DOHH2 (cell line): ENCODE data around the gene LRP11.

ENCODE experiments used
- CTCF ChIP-seq: fragments of 200-600 bp; sonication (generic); IDR thresholded peaks from one replicate; pipeline ENCODE4 v1.5.1; 2014; ENCODE audit warnings: antibody characterized with exemption, mild to moderate bottlenecking, low read depth, low read length; ENCODE audit not compliant: poor library complexity, severe bottlenecking
- EZH2phosphoT487 ChIP-seq: fragments of 200-600 bp; sonication (generic); IDR thresholded peaks from 2 replicates; pipeline ENCODE4 v1.6.1; 2017; ENCODE audit warnings: borderline replicate concordance, mild to moderate bottlenecking, antibody characterized with exemption, low read length, moderate library complexity, mixed read lengths

GRCh38 chr6:149901444-149902140 is 37.4 kb upstream of the LRP11 start:
- TF ChIP-seq CTCF: no peak
- no peak for TF ChIP-seq EZH2phosphoT487
